ENCODE measurements around the gene GLB1L3.

The GLB1L3 gene

GRCh38 chr11:134270250-134270714 lies 5.9 kb upstream of the GLB1L3 start:
- H3K36me3 ChIP-seq (ENCODE audit: control insufficient read depth in 2 of 2, insufficient read depth in 1 of 2, low read length in 2 of 2) = no peaks in the 10 kb centered on the region
- TF ChIP-seq ZNF112 (tag by site-specific recombination; IDR thresholded peaks at IDR 0.05) = no peak
- TF ChIP-seq AEBP2 (tag by site-specific recombination; IDR thresholded peaks at IDR 0.05; ENCODE audit: borderline replicate concordance) = no peak
- no peak for TF ChIP-seq ZNF513 (tag by site-specific recombination; IDR thresholded peaks at IDR 0.05)
- TF ChIP-seq ZNF654 (tag by site-specific recombination; IDR thresholded peaks at IDR 0.05; ENCODE audit: low read depth) = peak; percentile 24; the same call in 1 of the 2 replicates
- no peak for TF ChIP-seq ZSCAN23 (tag by site-specific recombination; IDR thresholded peaks at IDR 0.05)
- peak; percentile 64 for TF ChIP-seq ZNF18 (tag by site-specific recombination; IDR thresholded peaks at IDR 0.05)
- no peak for TF ChIP-seq ZNF76 (tag by site-specific recombination; IDR thresholded peaks at IDR 0.05; ENCODE audit: borderline replicate concordance, low read depth)
- TF ChIP-seq KLF9 (tag by site-specific recombination; IDR thresholded peaks at IDR 0.05; ENCODE audit: low read depth) = no peak
- 0 out of 2 replicates have a peak, but pooled peaks have one; percentile 27 for TF ChIP-seq PRDM1 (tag by site-specific recombination; IDR thresholded peaks at IDR 0.05)
- no peak for TF ChIP-seq ZBTB49 (tag by site-specific recombination; IDR thresholded peaks at IDR 0.05; ENCODE audit: low read depth)
- TF ChIP-seq ZNF677 (tag by site-specific recombination; IDR thresholded peaks at IDR 0.05) = no peak
- no peak for TF ChIP-seq ZNF391 (tag by site-specific recombination; IDR thresholded peaks at IDR 0.05; ENCODE audit: borderline replicate concordance, low read depth)
- no peak for TF ChIP-seq ZNF280C (tag by site-specific recombination; IDR thresholded peaks at IDR 0.05)
- no peak for TF ChIP-seq ZNF19 (tag by site-specific recombination; IDR thresholded peaks at IDR 0.05; ENCODE audit: low read depth)
- no peak for TF ChIP-seq ZNF660 (tag by site-specific recombination; IDR thresholded peaks at IDR 0.05)
- POLR2A ChIA-PET = no interaction called here
- H3K27ac ChIP-seq (ENCODE audit: extremely low read depth, low read depth, low read length) = no peak overlapping the region
- CTCF ChIA-PET = interaction anchor here (0.7 to 0.9 kb wide), 4 partner anchors 43 to 804 kb away, joined by 3 to 4 read pairs (median 3); no protein-coding TSS in a partner anchor
- peaks cover 7% of the 10 kb centered on the region for H3K4me1 ChIP-seq (ENCODE audit: control insufficient read depth, insufficient read depth, low read length)
- no peak overlapping the region for H3K4me3 ChIP-seq (ENCODE audit: low read depth, low read length)
- no peaks in the 10 kb centered on the region for H3K9me3 ChIP-seq (ENCODE audit: control insufficient read depth, insufficient read depth, low read depth, low read length)

- Histone ChIP-seq H3K36me3 (ENCODE audit: control insufficient read depth in 2 of 2, insufficient read depth in 1 of 2, low read length in 2 of 2) (no peaks in the 10 kb centered on the region), H3K9me3 (ENCODE audit: control insufficient read depth, insufficient read depth, low read depth, low read length) (no peaks in the 10 kb centered on the region), H3K27ac (ENCODE audit: extremely low read depth, low read depth, low read length) (no peak overlapping the region), H3K4me1 (ENCODE audit: control insufficient read depth, insufficient read depth, low read length) (peaks cover 7% of the 10 kb centered on the region), H3K4me3 (ENCODE audit: low read depth, low read length) (no peak overlapping the region)
- ChIA-PET CTCF (interaction anchor here (0.5 to 5.4 kb wide), 2 partner anchors 10 to 198 kb away, joined by 3 to 35 read pairs; no protein-coding TSS in a partner anchor), POLR2A (interaction anchor here (1.4 to 2.2 kb wide), 2 partner anchors 10 to 47 kb away, joined by 4 to 11 read pairs; partner anchors contain the start of genes NCAPD3 and VPS26B)
- peak; percentile 53; the same call in 1 of the 2 replicates for TF ChIP-seq ZNF121 (tag by site-specific recombination; IDR thresholded peaks at IDR 0.05)
- no peak for TF ChIP-seq ZNF239 (tag by site-specific recombination; IDR thresholded peaks at IDR 0.05)
These were observed 4.2 kb upstream of the GLB1L3 start for GRCh38 chr11:134271978-134272377.
